Uterus (tissue), 4 donors: Measurements from ENCODE around the gene SYNPO. TPM values are rescaled to one million over a fixed set of nuclear protein-coding genes. Genes with fewer than 3 reads are reported as not detected.

Source experiments
- DNase-seq, 2 donors: peaks; one replicate each; pipeline ENCODE4 v3.0.0-alpha.2; 2019 to 2020
- H3K27ac ChIP-seq, 2 donors: fragments of 200-600 bp; sonication (generic); 1 replicate in 1 of 2; 2 replicates in 1 of 2; pipeline ENCODE4 v1.5.1; 2016 to 2018
- H3K27me3 ChIP-seq, 2 donors: fragments of 200-600 bp; sonication (generic); one replicate each; pipeline ENCODE4 v1.5.1; 2018 to 2019; ENCODE audit warnings: control low read depth in 1 of 2
- H3K36me3 ChIP-seq, 2 donors: fragments of 200-600 bp; sonication (generic); one replicate each; pipeline ENCODE4 v1.5.1; 2019; ENCODE audit warnings: control low read depth in 1 of 2
- H3K4me1 ChIP-seq, 2 donors: fragments of 200-600 bp; sonication (generic); one replicate each; pipeline ENCODE4 v1.5.1; 2018 to 2019; ENCODE audit warnings: control low read depth in 1 of 2
- H3K4me3 ChIP-seq, 2 donors: fragments of 200-600 bp; sonication (generic); 1 replicate in 1 of 2; 2 replicates in 1 of 2; pipeline ENCODE4 v1.5.1; 2018 to 2019; ENCODE audit warnings: mild to moderate bottlenecking in 1 of 2
- H3K9me3 ChIP-seq, 2 donors: fragments of 200-600 bp; sonication (generic); one replicate each; pipeline ENCODE4 v1.5.1; 2019; ENCODE audit warnings: control low read depth in 1 of 2
- CTCF ChIP-seq, 4 experiments: fragments of 200-600 bp in 2 of 4; fragments of 450-650 bp in 2 of 4; sonication (generic) in 2 of 4; IDR thresholded peaks; one replicate each; pipeline ENCODE4 v1.5.1; 2016 to 2019; ENCODE audit warnings: antibody characterized with exemption in 4 of 4, mild to moderate bottlenecking in 2 of 4, moderate library complexity in 1 of 4
- POLR2A ChIP-seq, 2 donors: fragments of 450-650 bp; IDR thresholded peaks; one replicate each; pipeline ENCODE4 v1.6.1; 2016; ENCODE audit warnings: antibody characterized with exemption in 2 of 2, mild to moderate bottlenecking in 1 of 2, moderate library complexity in 1 of 2
- intact Hi-C: fragments of 100-400 bp; cut with DNase I; formaldehyde crosslinking; loops from one replicate; pipeline ENCODE4 v1.15.1; 2023; ENCODE audit warnings: low total_unique reads
- total RNA-seq, 4 donors: library from RNA; depleted of rRNA in 3 of 4; stranded (reverse); fragments of >200 nt in 3 of 4; gene quantifications; one replicate each; pipeline versions ENCODE4 v1.1.0 to v1.2.4, GENCODE V29; 2014 to 2023
- donor health status: DM: yes; HTN: yes; CAD: no.

The SYNPO gene
- total RNA-seq, 4 donors from 2014 or later: 3.6 to 146 (median 10.6) TPM

GRCh38 chr5:150603491-150603890 is 37.0 kb upstream of the SYNPO start:
- H3K36me3 ChIP-seq: no peaks in the 10 kb centered on the region
- H3K27me3 ChIP-seq: no peaks in the 10 kb centered on the region
- H3K9me3 ChIP-seq: no peaks in the 10 kb centered on the region
- H3K27ac ChIP-seq: no peak overlapping the region
- intact Hi-C loops: no loop called here
- DNase-seq: no peak
- no peak overlapping the region for H3K4me3 ChIP-seq
- TF ChIP-seq POLR2A (IDR thresholded peaks at IDR 0.05) (no peak), CTCF (IDR thresholded peaks at IDR 0.05) (no peak)
- peaks cover 0 to 8% of the 10 kb centered on the region in 2 donors for H3K4me1 ChIP-seq

GRCh38 chr5:150604010-150604409 is 36.5 kb upstream of the SYNPO start:
- no peak overlapping the region for H3K27ac ChIP-seq
- no peaks in the 10 kb centered on the region for H3K9me3 ChIP-seq
- H3K27me3 ChIP-seq: no peaks in the 10 kb centered on the region
- DNase-seq: no peak
- H3K36me3 ChIP-seq: no peaks in the 10 kb centered on the region
- TF ChIP-seq CTCF (IDR thresholded peaks at IDR 0.05) (no peak), POLR2A (IDR thresholded peaks at IDR 0.05) (no peak)
- peaks cover 0 to 8% of the 10 kb centered on the region in 2 donors for H3K4me1 ChIP-seq
- no peak overlapping the region for H3K4me3 ChIP-seq
- intact Hi-C loops: no loop called here

DNA sequence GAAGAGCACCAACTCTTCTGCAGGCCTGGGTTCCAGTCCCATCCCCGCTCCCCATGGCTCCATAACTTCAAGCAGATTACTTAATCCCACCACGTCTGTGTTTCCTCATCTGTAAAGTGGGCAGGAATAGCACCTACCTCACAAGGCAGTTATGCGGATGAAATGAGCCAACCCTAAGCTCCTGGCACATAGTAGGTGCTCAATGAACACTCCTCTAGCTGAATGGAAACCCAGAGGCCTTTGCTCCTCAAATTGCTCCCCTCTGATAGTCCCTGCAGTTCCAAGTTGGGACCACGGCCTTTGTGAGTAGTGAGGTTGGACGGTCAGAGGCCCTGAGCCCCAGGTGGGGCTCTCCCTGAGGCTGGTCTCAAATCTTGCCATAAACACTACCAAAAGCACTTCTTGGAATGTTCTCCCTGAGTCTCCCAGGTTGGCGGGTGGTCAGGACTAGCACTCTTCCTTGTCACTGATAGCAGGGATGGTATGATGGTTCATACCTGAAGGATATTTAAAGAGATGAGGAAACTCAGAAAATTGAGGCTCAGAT is 35.5 kb upstream of the SYNPO start:
- H3K36me3 ChIP-seq: no peaks in the 10 kb centered on the region
- H3K4me3 ChIP-seq: no peak overlapping the region
- no peak for TF ChIP-seq CTCF (IDR thresholded peaks at IDR 0.05)
- TF ChIP-seq POLR2A (IDR thresholded peaks at IDR 0.05): no peak
- H3K27ac ChIP-seq: no peak overlapping the region
- peaks cover 0 to 8% of the 10 kb centered on the region in 2 donors for H3K4me1 ChIP-seq
- no peaks in the 10 kb centered on the region for H3K27me3 ChIP-seq
- DNase-seq: no peak
- H3K9me3 ChIP-seq: no peaks in the 10 kb centered on the region
- intact Hi-C loops: no loop called here

- intact Hi-C loops: no loop called here
- Histone ChIP-seq H3K36me3 (no peaks in the 10 kb centered on the region), H3K27ac (no peak overlapping the region), H3K4me3 (no peak overlapping the region), H3K4me1 (peaks cover 0 to 2% of the 10 kb centered on the region in 2 donors), H3K9me3 (no peaks in the 10 kb centered on the region), H3K27me3 (no peaks in the 10 kb centered on the region)
- no peak for DNase-seq
- no peak for TF ChIP-seq POLR2A (IDR thresholded peaks at IDR 0.05)
- TF ChIP-seq CTCF (IDR thresholded peaks at IDR 0.05): no peak
These were observed 34.9 kb upstream of the SYNPO start for GRCh38 chr5:150605546-150605945.

GRCh38 chr5:150606476-150606875 is 34.0 kb upstream of the SYNPO start:
- Histone ChIP-seq H3K27ac (no peak overlapping the region), H3K4me1 (no peaks in the 10 kb centered on the region), H3K9me3 (no peaks in the 10 kb centered on the region), H3K27me3 (no peaks in the 10 kb centered on the region), H3K4me3 (no peak overlapping the region), H3K36me3 (no peaks in the 10 kb centered on the region)
- DNase-seq: no peak
- intact Hi-C loops: no loop called here
- TF ChIP-seq CTCF (IDR thresholded peaks at IDR 0.05) (no peak), POLR2A (IDR thresholded peaks at IDR 0.05) (no peak)
